GM12878 (cell line): ENCODE results near the gene TMEM132D. TPM values are rescaled to one million over a fixed set of nuclear protein-coding genes. Genes with fewer than 3 reads are reported as not detected.

Experiments used
- ATAC-seq: fragments of 200-7000 bp; cut with Tn5 transposase; 3 replicates; pipeline ENCODE4 v1.9.1; 2020; ENCODE audit warnings: mild to moderate bottlenecking, moderate library complexity
- BruUV-seq: library from RNA; stranded (reverse); fragments of 400-500 nt; replicated peaks from 2 replicates; lab custom pipeline; 2021; lab: Mats Ljungman, UMichigan
- CTCF ChIA-PET: fragments of 300-600 bp; sonication (Branson Sonifier 250); formaldehyde crosslinking; extraction: SDS; loops from one replicate; lab custom pipeline; 2021; ENCODE audit warnings: inconsistent platforms; lab: Yijun Ruan, JAX
- POLR2A ChIA-PET: fragments of 350-600 bp; formaldehyde crosslinking; extraction: SDS; loops from one replicate; lab custom pipeline; 2021; ENCODE audit warnings: inconsistent platforms; lab: Charles Lee
- RAD21 ChIA-PET: fragments of 300-600 bp; sonication (Branson Sonifier 250); formaldehyde crosslinking; loops from one replicate; lab custom pipeline; 2023; ENCODE audit warnings: antibody characterized with exemption; ENCODE audit not compliant: unreplicated experiment; lab: Charles Lee
- SMC1A ChIA-PET: fragments of 300-600 bp; sonication (Branson Sonifier 250); formaldehyde crosslinking; loops from one replicate; lab custom pipeline; 2023; ENCODE audit not compliant: unreplicated experiment, uncharacterized antibody; lab: Charles Lee
- DNase-seq: peaks from one replicate; pipeline ENCODE4 v3.0.0-alpha.2; 2011; ENCODE audit warnings: low read depth, low spot score
- FAIRE-seq: peaks from 3 replicates; lab custom pipeline; 2011; peaks lifted over from hg19 to GRCh38; lab: Jason Lieb, UNC
- H2AFZ ChIP-seq: 2 replicates; pipeline ENCODE4 v1.6.0; 2011; ENCODE audit warnings: low read depth, low read length, control low read depth; ENCODE audit not compliant: control insufficient read depth
- H3K27ac ChIP-seq: 2 replicates; pipeline ENCODE4 v1.5.1; 2011; ENCODE audit warnings: control low read depth; ENCODE audit not compliant: control insufficient read depth, insufficient read depth
- H3K27me3 ChIP-seq, 2 experiments: replicated peaks in 1 of 2; 2 replicates each; pipeline versions ENCODE4 v1.6.0 to v1.6.1; 2011; ENCODE audit warnings: low read length in 1 of 2; ENCODE audit not compliant: control insufficient read depth in 2 of 2, insufficient read depth in 2 of 2
- H3K36me3 ChIP-seq, 2 experiments: 2 replicates each; pipeline ENCODE4 v1.5.1; 2011; ENCODE audit warnings: low read length in 1 of 2; ENCODE audit not compliant: control insufficient read depth in 2 of 2, insufficient read depth in 2 of 2
- H3K4me1 ChIP-seq: 2 replicates; pipeline ENCODE4 v1.6.1; 2011; ENCODE audit warnings: mild to moderate bottlenecking, low read length, moderate library complexity, mixed read lengths; ENCODE audit not compliant: control insufficient read depth, insufficient read depth
- H3K4me2 ChIP-seq: 2 replicates; pipeline ENCODE4 v1.6.0; 2011; ENCODE audit warnings: control low read depth; ENCODE audit not compliant: control insufficient read depth, insufficient read depth
- H3K4me3 ChIP-seq: fragments of 200-600 bp; sonication (generic); 2 replicates; pipeline ENCODE4 v1.5.1; 2016
- H3K79me2 ChIP-seq: 2 replicates; pipeline ENCODE4 v1.6.0; 2011; ENCODE audit warnings: low read length; ENCODE audit not compliant: control insufficient read depth, insufficient read depth
- H3K9ac ChIP-seq: 2 replicates; pipeline ENCODE4 v1.8.0; 2011; ENCODE audit warnings: low read length, control low read depth, mixed read lengths; ENCODE audit not compliant: control insufficient read depth, insufficient read depth
- H3K9me3 ChIP-seq: replicated peaks from 3 replicates; pipeline ENCODE4 v1.5.1; 2011; ENCODE audit warnings: mild to moderate bottlenecking, low read length; ENCODE audit not compliant: control insufficient read depth, insufficient read depth
- H4K20me1 ChIP-seq: 2 replicates; pipeline ENCODE4 v1.6.0; 2011; ENCODE audit not compliant: control insufficient read depth, insufficient read depth
- HDAC2 ChIP-seq: fragments of 200-600 bp; sonication (generic); IDR thresholded peaks from 2 replicates; pipeline ENCODE4 v1.6.1; 2017
- MEF2B ChIP-seq: fragments of 450-650 bp; IDR thresholded peaks from 2 replicates; pipeline ENCODE4 v1.6.1; 2018; ENCODE audit warnings: mild to moderate bottlenecking, moderate library complexity; ENCODE audit not compliant: partially characterized antibody, poor library complexity, severe bottlenecking
- RAD21 ChIP-seq: IDR thresholded peaks from 2 replicates; pipeline ENCODE4 v1.6.1; 2011; ENCODE audit warnings: mild to moderate bottlenecking, low read depth, low read length, moderate library complexity; ENCODE audit not compliant: insufficient read depth
- RELB ChIP-seq: fragments of 450-650 bp; IDR thresholded peaks from 2 replicates; pipeline ENCODE4 v1.6.1; 2017; ENCODE audit warnings: low read depth, mild to moderate bottlenecking, moderate library complexity
- SP1 ChIP-seq: IDR thresholded peaks from one replicate; pipeline ENCODE4 v1.6.1; 2011; ENCODE audit warnings: low read depth, low read length
- STAT1 ChIP-seq: fragments of 450-650 bp; conservative IDR thresholded peaks from 2 replicates; pipeline ENCODE4 v1.6.1; 2014; ENCODE audit warnings: antibody characterized with exemption, mild to moderate bottlenecking
- WGBS: methylation state at CpG from one replicate; pipeline ENCODE4 v1.1.6; 2016; ENCODE audit warnings: low lambda C conversion rate; ENCODE audit not compliant: insufficient replicate concordance, insufficient coverage; ENCODE audit errors: missing lambda C conversion rate; 5-methylcytosine and 5-hydroxymethylcytosine counted together
- in situ Hi-C: fragments of 300-500 bp; cut with MboI; formaldehyde crosslinking; loops from 9 replicates; pipeline ENCODE4 v1.14.3; 2018; ENCODE audit warnings: mixed read lengths
- intact Hi-C: fragments of 100-400 bp; cut with micrococcal nuclease; formaldehyde crosslinking; loops from one replicate; pipeline ENCODE4 v1.14.2; 2022; ENCODE audit not compliant: unreplicated experiment
- polyA plus RNA-seq, 11 experiments: library from polyadenylated mRNA; depleted of rRNA in 4 of 11; unstranded in 6 of 11; stranded (reverse) in 5 of 11; fragments of >200 nt; fragmentation: Nextera tagmentation in 4 of 11; fragmentation: Illumina TruSeq in 1 of 11; extraction: Ambion mirVana in 4 of 11; extraction: Trizol in 1 of 11; gene quantifications; 1 replicate in 1 of 11; 2 replicates in 10 of 11; pipeline versions ENCODE4 v1.2.1 to v1.2.3, GENCODE V29; 2011 to 2016; ENCODE audit warnings: inconsistent platforms in 2 of 11, missing spikeins in 2 of 11, low read depth in 1 of 11
- total RNA-seq, 4 experiments: library from RNA; depleted of rRNA in 3 of 4; stranded (reverse); fragments of >200 nt in 3 of 4; fragmentation: Illumina TruSeq in 1 of 4; extraction: Trizol in 1 of 4; gene quantifications; 2 replicates each; pipeline versions ENCODE4 v1.2.1 to v1.2.3, GENCODE V29; 2013 to 2021
- TF ChIP-seq, protein P1 (sequence below): fragments of 450-650 bp; IDR thresholded peaks from 2 replicates; pipeline ENCODE4 v1.6.1; 2017; ENCODE audit warnings: mild to moderate bottlenecking

The TMEM132D gene
- total and polyA plus RNA-seq, 10 of the 15 experiments (the other 5 are each of a cell fraction or from before 2014, with no cell fraction given): under 0.01 to 0.12 (median 0.02) TPM; not detected in 3

DNA sequence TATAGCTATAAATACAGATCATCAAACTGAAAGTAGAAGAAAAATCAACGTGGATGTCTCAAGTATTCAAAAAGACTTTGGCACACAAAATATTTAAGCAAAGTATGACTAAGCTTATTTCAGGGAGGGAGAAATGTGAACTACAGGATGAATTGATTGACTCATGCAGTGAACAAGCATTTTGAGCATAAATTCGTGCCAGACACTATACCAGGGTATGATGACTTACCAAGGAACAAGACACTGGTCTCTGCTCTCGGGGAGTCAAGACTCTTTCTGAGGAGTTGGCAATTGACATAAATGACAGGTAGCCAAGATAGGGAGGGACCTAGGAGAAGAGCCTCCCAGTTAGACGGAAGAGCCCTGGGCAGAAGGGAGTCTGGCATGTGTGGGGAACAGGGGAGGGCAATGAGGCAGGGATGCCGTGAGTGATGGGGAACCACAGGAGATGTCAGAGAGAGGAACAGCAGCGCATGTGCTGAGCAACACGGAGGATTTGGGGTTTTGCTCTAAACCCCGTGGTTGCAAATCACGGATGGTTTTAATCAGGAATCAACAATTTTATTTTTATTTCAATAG lies 115.2 kb downstream of the TMEM132D start (continued):
- TF ChIP-seq RELB: no peak
- TF ChIP-seq SP1: no peak
- no peak for TF ChIP-seq STAT1
- no peak for TF ChIP-seq MEF2B
- no peak for TF ChIP-seq HDAC2
- TF ChIP-seq, protein P1, sequence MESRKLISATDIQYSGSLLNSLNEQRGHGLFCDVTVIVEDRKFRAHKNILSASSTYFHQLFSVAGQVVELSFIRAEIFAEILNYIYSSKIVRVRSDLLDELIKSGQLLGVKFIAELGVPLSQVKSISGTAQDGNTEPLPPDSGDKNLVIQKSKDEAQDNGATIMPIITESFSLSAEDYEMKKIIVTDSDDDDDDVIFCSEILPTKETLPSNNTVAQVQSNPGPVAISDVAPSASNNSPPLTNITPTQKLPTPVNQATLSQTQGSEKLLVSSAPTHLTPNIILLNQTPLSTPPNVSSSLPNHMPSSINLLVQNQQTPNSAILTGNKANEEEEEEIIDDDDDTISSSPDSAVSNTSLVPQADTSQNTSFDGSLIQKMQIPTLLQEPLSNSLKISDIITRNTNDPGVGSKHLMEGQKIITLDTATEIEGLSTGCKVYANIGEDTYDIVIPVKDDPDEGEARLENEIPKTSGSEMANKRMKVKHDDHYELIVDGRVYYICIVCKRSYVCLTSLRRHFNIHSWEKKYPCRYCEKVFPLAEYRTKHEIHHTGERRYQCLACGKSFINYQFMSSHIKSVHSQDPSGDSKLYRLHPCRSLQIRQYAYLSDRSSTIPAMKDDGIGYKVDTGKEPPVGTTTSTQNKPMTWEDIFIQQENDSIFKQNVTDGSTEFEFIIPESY: no peak

- Histone ChIP-seq H3K4me3 (no peak overlapping the region), H4K20me1 (no peaks in the 10 kb centered on the region), H3K27me3 (no peaks in the 10 kb centered on the region), H3K4me2 (no peak overlapping the region), H3K27ac (no peak overlapping the region), H3K9me3 (no peaks in the 10 kb centered on the region), H3K79me2 (no peaks in the 10 kb centered on the region), H3K36me3 (no peaks in the 10 kb centered on the region), H3K9ac (no peak overlapping the region), H3K4me1 (no peaks in the 10 kb centered on the region), H2AFZ (no peak overlapping the region)
- no TSS peak for BruUV-seq
- ChIA-PET POLR2A (no interaction called here), RAD21 (no interaction called here), SMC1A (interaction anchor here (0.5 kb wide), 1 partner anchor 126 kb away, joined by 3 read pairs; no protein-coding TSS in a partner anchor), CTCF (no interaction called here)
- ATAC-seq (no peak), DNase-seq (no peak), FAIRE-seq (no peak)
- TF ChIP-seq RAD21: no peak
- WGBS: 33% methylated on average over 12 of the region's 12 CpGs
- in situ Hi-C loops (no loop called here), intact Hi-C loops (no loop called here)
Measured at GRCh38 chr12:129779989-129780388, 123.8 kb downstream of the TMEM132D start.
